Body of pancreas (tissue), 4 donors: ENCODE data around the gene CCDC136. TPM values are rescaled to one million over a fixed set of nuclear protein-coding genes. Genes with fewer than 3 reads are reported as not detected.

Source experiments
- ATAC-seq: fragments of 150-250 bp; one replicate; pipeline ENCODE4 v1.9.1; 2016
- DNase-seq, 4 donors: peaks; one replicate each; pipeline ENCODE4 v3.0.0-alpha.2; 2019
- H3K27ac ChIP-seq, 4 donors: fragments of 200-600 bp; sonication (generic); 1 replicate in 3 of 4; 2 replicates in 1 of 4; pipeline versions ENCODE4 v1.5.1 to v1.6.1; 2016 to 2019; ENCODE audit warnings: mild to moderate bottlenecking in 1 of 4, mixed read lengths in 1 of 4, moderate library complexity in 1 of 4
- H3K27me3 ChIP-seq, 2 donors: fragments of 200-600 bp; sonication (generic); one replicate each; pipeline ENCODE4 v1.6.0; 2016; ENCODE audit warnings: mild to moderate bottlenecking in 1 of 2
- H3K36me3 ChIP-seq, 2 donors: fragments of 200-600 bp; sonication (generic); replicated peaks in 1 of 2; 2 replicates each; pipeline ENCODE4 v1.5.1; 2016; ENCODE audit warnings: low read depth in 2 of 2; ENCODE audit not compliant: insufficient read depth in 1 of 2
- H3K4me1 ChIP-seq: fragments of 200-600 bp; sonication (generic); one replicate; pipeline ENCODE4 v1.6.0; 2016
- H3K4me3 ChIP-seq, 2 donors: fragments of 200-600 bp; sonication (generic); 1 replicate in 1 of 2; 2 replicates in 1 of 2; pipeline ENCODE4 v1.5.1; 2016 to 2019
- H3K9me3 ChIP-seq, 3 donors: fragments of 200-600 bp; sonication (generic); 1 replicate in 2 of 3; 2 replicates in 1 of 3; pipeline ENCODE4 v1.5.1; 2016
- POLR2A ChIP-seq, 3 donors: fragments of 450-650 bp; IDR thresholded peaks; one replicate each; pipeline ENCODE4 v1.6.1; 2016; ENCODE audit warnings: antibody characterized with exemption in 3 of 3, mild to moderate bottlenecking in 2 of 3
- WGBS, 2 donors: methylation state at CpG; one replicate each; pipeline ENCODE4 v1.1.5; 2017; 5-methylcytosine and 5-hydroxymethylcytosine counted together
- intact Hi-C: fragments of 100-400 bp; cut with DNase I; formaldehyde crosslinking; loops from one replicate; pipeline ENCODE4 v1.15.1; 2023
- total RNA-seq, 2 donors: library from RNA; depleted of rRNA; stranded (reverse); fragments of >200 nt; gene quantifications; one replicate each; pipeline ENCODE4 v1.1.0, GENCODE V29; 2016
- TF ChIP-seq, protein P1 (sequence below), 7 experiments: fragments of 450-650 bp in 4 of 7; fragments of 200-600 bp in 3 of 7; sonication (generic) in 3 of 7; IDR thresholded peaks; one replicate each; pipeline ENCODE4 v1.5.1; 2016 to 2019; ENCODE audit warnings: antibody characterized with exemption in 7 of 7

Gene CCDC136
- total RNA-seq, 2 donors from 2014 or later: 0.99 to 3.6 TPM

DNA sequence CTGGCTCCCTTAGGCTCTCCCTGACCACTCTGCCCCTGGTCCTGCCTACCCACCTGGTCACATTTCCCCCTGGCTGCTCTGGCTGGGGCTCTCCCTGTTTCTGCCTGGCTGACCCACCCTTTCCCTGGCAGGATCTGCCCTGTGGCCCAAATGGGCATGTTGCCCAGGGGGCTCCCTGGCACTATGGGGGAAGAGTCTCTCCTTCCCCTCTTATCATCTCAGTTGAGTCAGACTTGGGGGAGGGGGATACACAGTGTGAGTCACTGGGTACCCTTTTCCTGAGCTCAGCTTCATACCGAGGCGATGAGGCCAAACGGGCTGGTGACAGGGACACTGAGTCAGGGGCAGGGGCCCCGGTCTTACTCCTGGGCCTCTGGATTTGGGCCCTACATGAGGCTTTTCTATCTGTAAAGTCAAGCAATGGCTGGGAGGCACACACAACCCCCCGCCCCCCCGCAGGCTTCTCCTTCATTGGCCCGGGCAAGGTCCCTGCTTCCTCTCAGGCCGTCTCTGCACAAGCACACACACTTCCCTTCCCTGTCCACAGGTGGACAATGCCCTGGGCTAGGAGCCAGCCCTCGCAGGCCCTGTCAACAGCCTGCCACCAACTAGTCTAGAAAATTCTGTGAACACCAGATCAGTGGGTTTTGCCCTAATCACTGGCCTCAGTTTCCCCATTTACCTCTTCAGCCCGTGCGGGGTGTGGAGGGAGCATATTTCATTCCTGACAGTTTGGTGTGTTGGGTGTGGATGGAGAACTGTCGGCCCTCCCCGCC, 37.8 kb downstream of the CCDC136 start:
- DNase-seq: peak in 3 of 4 donors; percentile 19 to 51 (median 51)
- ATAC-seq: no peak
- TF ChIP-seq, protein P1, sequence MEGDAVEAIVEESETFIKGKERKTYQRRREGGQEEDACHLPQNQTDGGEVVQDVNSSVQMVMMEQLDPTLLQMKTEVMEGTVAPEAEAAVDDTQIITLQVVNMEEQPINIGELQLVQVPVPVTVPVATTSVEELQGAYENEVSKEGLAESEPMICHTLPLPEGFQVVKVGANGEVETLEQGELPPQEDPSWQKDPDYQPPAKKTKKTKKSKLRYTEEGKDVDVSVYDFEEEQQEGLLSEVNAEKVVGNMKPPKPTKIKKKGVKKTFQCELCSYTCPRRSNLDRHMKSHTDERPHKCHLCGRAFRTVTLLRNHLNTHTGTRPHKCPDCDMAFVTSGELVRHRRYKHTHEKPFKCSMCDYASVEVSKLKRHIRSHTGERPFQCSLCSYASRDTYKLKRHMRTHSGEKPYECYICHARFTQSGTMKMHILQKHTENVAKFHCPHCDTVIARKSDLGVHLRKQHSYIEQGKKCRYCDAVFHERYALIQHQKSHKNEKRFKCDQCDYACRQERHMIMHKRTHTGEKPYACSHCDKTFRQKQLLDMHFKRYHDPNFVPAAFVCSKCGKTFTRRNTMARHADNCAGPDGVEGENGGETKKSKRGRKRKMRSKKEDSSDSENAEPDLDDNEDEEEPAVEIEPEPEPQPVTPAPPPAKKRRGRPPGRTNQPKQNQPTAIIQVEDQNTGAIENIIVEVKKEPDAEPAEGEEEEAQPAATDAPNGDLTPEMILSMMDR (IDR thresholded peaks at IDR 0.05): no peak
- TF ChIP-seq POLR2A (IDR thresholded peaks at IDR 0.05): no peak
- Histone ChIP-seq H3K9me3 (no peaks in the 10 kb centered on the region), H3K4me1 (peaks cover 16% of the 10 kb centered on the region), H3K4me3 (no peak overlapping the region), H3K36me3 (no peaks in the 10 kb centered on the region), H3K27ac (no peak overlapping the region), H3K27me3 (peaks cover 0 to 11% of the 10 kb centered on the region in 2 donors)
- intact Hi-C loops: no loop called here
- WGBS, 2 donors: 27 to 33% methylated on average over 9 to 11 of the region's 13 CpGs

DNA sequence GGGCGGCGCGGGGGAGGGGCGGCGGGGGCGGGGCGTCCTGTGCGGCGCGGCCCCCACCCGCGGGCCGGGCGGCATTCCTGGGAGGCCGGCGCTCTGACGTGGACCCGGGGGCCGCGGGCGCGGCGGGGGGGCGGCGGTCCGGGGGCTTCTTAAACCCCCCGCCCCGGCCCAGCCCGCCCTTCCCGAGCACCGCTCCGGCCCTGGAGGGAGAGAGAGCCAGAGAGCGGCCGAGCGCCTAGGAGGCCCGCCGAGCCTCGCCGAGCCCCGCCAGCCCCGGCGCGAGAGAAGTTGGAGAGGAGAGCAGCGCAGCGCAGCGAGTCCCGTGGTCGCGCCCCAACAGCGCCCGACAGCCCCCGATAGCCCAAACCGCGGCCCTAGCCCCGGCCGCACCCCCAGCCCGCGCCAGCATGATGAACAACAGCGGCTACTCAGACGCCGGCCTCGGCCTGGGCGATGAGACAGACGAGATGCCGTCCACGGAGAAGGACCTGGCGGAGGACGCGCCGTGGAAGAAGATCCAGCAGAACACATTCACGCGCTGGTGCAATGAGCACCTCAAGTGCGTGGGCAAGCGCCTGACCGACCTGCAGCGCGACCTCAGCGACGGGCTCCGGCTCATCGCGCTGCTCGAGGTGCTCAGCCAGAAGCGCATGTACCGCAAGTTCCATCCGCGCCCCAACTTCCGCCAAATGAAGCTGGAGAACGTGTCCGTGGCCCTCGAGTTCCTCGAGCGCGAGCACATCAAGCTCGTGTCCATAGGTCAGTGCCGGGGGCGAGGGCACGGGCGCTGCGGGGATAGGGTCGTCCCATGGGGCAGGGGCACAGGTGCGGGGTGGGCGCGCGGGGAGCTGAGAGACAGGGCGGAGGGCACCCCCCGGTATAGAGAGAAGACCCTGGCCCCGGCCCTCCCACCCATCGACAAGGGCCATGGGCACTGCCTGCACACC, 38.7 kb downstream of the CCDC136 start, which contains the start of gene FLNC:
Gene FLNC (plus strand): TSS at position 176 of the 947 bp plus-strand sequence. CDS start 232 bp downstream, at position 408.
- WGBS, 2 donors: 3 to 12% methylated on average over 17 to 96 of the region's 109 CpGs
- DNase-seq (peak; percentile 30 to 61 (median 44)), ATAC-seq (peak; percentile 65)
- H3K27me3 ChIP-seq: peaks cover 0 to 11% of the 10 kb centered on the region in 2 donors
- intact Hi-C loops: no loop called here
- H3K36me3 ChIP-seq: no peaks in the 10 kb centered on the region
- peaks cover 16% of the 10 kb centered on the region for H3K4me1 ChIP-seq
- no peak for TF ChIP-seq POLR2A (IDR thresholded peaks at IDR 0.05)
- TF ChIP-seq, protein P1 (IDR thresholded peaks at IDR 0.05): no peak
- no peaks in the 10 kb centered on the region for H3K9me3 ChIP-seq
- H3K27ac ChIP-seq: no peak within 1 kb of the TSS
- H3K4me3 ChIP-seq: peak within 1 kb of the TSS in 1 of 2 donors; percentile 30

DNA sequence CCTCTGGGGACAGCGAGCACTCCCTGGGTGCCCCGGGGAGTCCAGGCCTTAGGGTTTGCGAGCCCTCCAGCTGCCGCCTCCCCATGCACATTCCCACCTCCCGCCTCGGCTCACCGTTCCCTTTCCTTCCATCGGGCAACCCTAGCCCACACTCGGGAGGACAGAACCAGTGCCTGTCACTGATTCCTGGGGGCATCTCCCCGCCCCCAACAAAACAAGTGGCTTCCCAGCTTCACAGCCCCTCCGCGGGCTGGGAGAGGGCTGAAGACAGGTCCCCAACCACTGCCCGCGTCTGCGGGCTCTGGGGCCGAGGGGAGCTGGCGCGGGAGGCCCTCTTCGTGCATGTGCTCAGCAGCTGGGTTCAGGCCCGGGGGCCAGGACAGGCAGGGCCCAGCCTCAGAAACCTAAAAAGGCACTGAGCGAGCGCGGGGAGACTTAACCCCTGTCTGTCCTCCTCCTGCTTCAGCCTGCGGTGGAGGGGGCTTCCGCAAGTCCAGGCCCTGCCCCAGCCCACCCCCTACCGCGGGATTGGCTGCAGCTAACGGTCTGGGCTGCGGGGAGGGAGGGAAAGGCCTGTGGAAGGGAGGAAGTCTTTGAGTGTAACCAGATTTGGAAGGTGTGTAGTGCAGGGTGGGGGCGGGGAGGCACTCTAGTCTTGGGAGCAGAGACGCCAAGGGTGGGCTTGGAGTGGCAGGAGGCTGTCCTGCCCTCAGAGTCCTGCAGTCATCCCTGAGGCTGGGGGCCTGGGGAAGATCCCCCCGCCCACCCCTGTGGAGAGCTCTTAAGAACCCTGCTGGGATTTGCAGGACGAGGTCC, 39.6 kb downstream of the CCDC136 start:
- Histone ChIP-seq H3K4me1 (peaks cover 16% of the 10 kb centered on the region), H3K36me3 (no peaks in the 10 kb centered on the region), H3K27me3 (peaks cover 0 to 11% of the 10 kb centered on the region in 2 donors), H3K4me3 (no peak overlapping the region), H3K9me3 (no peaks in the 10 kb centered on the region), H3K27ac (no peak overlapping the region)
- no peak for DNase-seq
- no peak for TF ChIP-seq POLR2A (IDR thresholded peaks at IDR 0.05)
- TF ChIP-seq, protein P1 (IDR thresholded peaks at IDR 0.05): no peak
- no peak for ATAC-seq
- intact Hi-C loops: no loop called here
- 16 to 41% methylated on average over 18 to 32 of the region's 33 CpGs for WGBS, 2 donors

DNA sequence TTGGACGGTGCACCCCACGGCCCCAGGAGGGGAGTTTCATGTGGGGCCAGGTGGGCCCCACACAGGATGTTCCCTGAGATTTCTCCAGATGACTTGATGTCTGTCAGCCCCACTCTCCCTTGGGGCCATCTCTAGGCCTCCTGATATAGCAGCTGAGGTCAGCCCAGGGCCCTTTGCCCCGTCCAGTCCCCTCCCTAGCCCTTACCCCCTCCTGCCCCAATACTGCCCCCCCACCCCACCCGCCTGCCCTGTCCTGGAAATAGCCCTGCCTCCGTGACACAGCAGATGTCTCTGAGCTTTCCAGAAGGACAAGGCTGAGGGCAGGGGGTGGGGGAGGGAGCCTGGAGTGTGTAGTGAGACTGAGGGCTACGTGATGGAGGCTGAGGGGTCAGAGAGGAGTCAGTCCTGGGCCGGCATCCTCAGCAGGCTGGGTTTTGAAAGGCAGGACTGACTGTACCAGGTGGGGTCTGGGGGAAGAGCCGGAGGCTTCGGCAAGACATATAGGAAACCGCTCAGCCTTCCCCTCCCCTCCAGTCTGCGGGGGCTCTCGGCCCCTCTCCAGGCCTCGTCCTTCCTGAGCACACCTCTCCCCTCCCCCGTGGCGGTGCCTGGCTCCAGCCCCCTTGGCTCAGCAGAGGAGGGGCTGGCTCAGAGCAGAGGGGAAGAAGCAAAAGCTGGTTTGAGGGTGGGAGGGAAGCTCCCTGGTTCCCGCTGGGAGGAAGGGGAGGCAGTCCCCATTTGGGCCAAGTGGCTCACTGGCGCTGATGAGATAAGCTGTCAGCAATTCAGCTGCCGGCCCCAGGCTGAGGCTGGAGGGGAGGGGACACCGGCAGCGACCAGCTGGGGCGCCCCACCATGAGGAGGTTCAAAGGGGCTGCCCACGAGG, 40.5 kb downstream of the CCDC136 start:
- peaks cover 0 to 11% of the 10 kb centered on the region in 2 donors for H3K27me3 ChIP-seq
- no peak overlapping the region for H3K27ac ChIP-seq
- H3K4me3 ChIP-seq: no peak overlapping the region
- ATAC-seq: no peak
- H3K36me3 ChIP-seq: no peaks in the 10 kb centered on the region
- H3K4me1 ChIP-seq: peaks cover 16% of the 10 kb centered on the region
- intact Hi-C loops: no loop called here
- no peaks in the 10 kb centered on the region for H3K9me3 ChIP-seq
- DNase-seq: no peak
- 36 to 40% methylated on average over 19 to 22 of the region's 22 CpGs for WGBS, 2 donors
- no peak for TF ChIP-seq POLR2A (IDR thresholded peaks at IDR 0.05)
- TF ChIP-seq, protein P1 (IDR thresholded peaks at IDR 0.05): no peak
